TTC549 (cell line): ENCODE results near the gene PKHD1.

Source experiments
- FAIRE-seq: peaks from 2 replicates; lab custom pipeline; 2012; peaks lifted over from hg19 to GRCh38; lab: Jason Lieb, UNC

Gene PKHD1

DNA sequence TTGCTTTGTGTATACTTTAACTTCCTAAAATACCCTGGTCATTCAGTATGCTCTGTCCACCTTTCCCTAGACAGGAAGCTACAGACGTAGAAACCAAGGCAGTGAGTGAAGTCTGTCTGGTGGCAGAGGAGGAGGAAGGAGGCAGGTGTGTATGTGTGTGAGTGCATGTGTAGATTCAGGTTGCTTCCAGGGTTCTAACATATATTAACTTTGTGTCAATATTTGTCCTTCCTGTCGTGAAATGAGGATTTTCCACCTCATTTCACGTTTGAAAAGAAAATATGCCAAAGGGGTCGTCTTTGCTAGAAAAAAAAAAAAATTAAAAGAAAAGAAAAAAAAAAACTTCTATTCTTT lies 411.5 kb downstream of the PKHD1 start:
- FAIRE-seq: no peak

DNA sequence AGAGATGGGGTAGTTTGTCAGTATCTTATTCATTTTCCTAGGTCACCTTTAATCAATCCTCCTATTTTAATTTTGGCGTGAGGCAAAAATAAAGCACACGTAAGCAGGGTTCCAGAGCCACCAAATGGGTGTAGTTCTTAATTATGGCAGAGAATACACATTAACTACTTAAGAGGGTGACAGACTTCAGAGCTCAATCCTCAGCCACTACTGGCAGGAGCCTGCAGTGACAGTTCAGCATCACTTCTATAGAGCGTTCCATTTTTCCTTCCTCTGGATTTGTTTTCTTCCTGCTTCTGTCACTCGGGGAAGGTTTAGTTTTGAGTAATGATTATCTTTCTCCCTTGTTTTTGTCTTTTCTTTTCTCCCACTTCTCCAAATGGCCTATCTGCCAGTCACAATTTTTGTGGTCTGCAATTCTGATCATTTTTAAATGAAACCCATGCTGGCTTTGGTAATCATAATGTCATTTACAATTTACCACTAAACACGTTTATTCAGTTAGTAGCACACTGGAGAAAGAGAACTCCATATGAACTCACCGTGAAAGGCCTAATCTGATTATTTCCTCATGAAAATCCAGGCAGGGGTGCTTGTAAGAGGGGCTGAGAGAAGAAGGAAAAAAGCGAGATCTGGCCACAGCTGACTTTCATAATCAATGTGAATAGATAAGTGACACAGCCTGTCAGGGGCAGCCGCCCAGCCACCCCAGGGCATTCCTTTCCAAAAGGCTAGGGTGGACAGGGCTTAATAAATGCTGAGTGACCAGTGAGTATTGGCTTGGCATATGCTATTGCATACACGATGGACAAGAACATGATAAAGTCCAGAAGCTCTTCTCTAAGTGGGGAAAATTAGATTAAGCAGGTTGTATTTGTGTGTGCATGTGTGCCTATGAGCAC lies 412.1 kb downstream of the PKHD1 start:
- FAIRE-seq: no peak

DNA sequence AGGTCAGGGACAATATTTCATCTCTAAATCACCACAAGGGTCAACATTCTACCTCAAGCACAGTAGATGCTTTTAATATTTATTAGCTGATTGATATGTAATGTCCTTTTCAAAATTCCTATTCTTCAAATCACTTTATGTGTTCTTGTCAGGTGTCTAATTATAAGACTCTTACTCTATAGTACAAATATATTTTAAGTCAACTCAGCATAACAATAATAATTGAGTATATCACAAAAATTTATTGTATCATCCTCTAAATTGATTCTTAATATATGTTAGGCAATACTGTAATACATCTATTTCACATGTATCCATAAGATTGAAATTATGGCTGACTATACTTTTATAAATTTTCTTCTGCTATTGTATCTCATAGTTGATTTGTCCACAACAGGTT lies 423.9 kb downstream of the PKHD1 start:
- no peak for FAIRE-seq

DNA sequence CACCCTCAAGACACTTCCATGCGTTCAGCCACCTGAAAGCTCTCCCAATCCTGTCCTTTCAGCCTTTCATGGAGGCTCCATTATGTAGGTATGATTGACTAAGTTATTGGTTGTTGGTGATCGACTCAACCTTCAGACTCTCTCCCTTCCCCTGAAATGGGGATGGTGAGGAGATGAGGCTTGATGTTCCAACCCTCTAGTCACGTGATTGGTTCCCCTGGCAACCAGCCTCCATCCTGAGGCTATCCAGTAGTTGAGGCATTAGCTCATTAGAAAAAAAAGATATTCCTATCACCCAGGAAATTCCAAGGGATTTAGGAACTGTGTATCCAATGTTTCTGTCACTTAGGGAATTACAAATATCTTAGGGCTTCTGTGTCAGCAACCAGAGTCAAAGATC lies 426.6 kb downstream of the PKHD1 start:
- FAIRE-seq: no peak

DNA sequence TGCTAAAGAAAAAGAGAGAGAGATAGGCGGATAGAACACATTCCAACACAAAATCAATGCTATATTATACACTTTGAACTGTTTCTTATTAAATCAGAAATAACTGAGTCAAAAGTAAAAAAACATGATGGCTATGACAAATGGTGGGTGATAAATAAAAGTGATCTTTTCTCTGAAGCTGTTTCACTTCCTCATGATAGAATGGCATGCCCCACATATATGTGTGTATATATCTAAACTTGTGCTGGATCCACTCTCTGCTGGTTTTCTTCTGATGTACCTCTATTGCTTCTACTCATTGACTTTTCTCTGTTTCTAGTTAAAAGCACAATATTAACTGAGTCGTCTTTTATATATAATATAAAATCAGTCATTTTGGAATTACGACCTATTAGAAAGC lies 429.9 kb downstream of the PKHD1 start:
- no peak for FAIRE-seq

DNA sequence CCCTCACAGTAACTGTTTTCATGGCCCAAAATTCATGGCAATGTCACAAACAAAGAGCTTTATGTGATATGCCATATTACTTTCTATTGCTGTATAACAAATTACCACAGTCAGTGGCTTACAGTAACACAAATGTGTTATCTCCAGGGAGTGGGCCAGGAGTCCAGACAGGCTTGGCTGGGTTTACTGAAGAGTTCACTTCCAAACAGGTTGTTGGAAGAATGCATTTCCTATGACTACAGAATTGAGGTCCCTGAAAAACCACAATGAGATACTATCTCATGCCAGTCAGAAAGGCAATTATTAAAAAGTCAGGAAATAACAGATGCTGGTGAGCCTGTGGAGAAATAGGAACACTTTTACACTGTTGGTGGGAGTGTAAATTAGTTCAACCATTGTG lies 431.9 kb downstream of the PKHD1 start:
- no peak for FAIRE-seq

DNA sequence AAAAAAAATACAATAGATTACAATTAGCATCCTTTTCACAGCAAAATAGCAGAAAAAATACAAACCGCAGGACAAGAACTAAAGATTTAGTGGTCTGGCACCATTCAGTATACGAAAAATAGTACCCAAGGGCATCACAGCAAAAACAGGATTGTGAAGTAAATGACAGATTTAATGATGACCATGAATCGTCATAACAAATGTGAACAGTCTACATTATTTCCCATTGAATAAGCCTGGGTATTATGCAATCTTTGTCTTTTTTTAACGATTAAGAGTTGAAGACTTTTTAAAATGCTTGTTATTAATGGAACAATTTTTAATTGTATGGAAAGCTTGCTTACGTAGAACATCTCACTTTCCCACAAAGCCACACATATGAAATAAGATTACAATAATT lies 432.8 kb downstream of the PKHD1 start:
- FAIRE-seq: no peak

DNA sequence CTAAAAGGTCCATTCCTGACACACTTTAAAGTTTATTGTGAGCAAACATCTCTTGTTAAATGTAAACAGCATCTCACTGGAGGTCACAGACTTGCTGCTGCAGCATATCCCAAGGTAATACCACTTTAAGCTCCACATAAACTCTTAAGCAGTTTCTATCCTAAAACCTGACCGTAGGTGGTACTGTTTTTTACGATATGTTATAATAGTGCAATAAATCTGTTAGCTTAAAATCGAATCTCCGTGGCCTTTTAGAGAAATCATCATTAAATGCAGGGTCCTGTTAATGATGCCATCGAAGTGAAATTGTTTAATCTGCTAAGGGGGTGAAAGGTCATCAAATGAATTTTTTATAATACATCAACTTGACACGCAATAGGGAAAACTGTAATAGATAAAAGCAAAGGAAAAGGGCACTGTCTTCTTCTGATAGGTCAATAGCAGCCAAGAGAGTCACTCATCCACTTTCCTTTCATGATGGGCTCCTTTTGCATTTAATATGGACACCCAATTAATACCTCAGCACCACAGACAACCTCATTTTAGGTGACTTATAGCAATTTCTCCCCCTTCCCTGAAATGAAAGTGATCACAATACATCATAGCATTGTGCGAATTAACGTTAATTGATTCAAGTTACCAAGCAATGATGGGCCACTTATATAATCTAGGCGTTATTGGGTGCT lies 436.1 kb downstream of the PKHD1 start:
- no peak for FAIRE-seq

DNA sequence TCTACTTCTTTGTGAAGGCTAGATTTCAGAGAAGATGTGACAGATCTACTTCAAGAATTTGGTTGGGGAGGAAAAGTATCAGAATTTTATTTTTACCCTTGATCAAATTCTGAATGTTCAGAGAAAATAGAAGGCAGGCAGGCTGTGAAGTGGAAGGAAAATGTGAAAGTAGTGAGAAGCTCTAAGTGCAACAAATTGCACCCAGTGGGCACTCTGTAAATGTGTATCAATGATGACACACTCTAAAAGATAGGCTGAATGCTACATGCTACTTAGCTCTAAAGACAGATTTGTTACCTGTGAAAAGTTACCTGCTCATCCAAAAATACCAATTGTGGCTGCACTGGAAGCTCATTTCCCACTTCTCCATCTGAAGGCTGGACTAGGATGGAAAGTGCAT lies 438.6 kb downstream of the PKHD1 start:
- FAIRE-seq: no peak

DNA sequence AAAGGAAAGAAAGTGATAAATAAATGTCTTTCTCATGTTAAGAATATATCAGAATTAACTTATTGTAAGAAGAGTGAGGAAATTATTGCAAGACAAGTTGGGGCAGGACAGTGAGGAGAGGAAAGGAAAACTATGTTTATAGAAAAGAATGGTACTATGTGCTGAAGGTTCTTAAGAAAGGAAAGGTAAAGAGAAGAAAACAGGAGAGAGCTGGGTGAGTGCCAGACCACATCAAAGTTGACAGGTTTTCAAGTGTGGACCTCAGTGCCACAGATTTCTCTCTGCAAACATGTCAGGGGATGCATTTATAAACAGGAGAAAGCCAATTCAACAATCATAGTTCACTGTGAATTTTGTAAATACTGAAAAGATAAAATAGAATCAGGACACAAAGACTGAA lies 439.2 kb downstream of the PKHD1 start:
- FAIRE-seq: no peak

DNA sequence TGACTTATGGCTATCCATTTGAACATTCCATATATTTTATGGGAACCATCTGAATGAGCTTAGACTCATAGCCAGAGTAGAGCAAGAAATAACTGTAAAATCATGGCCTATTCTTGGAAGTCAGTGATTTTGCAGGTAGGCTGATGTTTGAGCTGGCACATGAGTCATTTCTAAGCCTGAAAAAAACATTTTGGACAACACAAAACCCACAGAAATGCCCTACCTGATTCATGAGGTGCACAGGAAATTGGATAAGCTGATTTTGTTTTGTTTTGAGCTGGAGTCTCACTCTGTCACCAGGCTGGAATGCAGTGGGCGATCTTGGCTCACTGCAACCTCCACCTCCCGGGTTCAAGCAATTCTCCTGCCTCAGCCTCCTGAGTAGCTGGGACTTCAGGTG lies 443.0 kb downstream of the PKHD1 start:
- no peak for FAIRE-seq

DNA sequence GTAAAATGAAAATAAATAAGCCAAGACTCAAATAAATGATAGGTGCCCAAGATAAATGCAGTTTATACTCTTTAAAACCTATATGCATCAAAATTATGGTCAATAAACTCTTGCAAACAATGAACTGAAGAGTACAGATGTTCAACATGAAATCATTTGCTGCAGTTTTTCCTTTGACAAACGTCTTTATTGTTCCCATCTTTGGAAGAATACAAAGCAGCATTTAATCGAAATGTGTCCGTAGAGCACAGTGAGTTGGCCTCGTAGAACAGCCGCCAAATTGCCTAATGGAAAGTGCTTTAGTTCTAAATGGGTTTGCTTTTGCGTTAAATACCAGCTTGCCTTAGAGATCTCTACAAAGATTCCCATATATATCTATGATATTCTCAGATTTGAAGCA lies 447.4 kb downstream of the PKHD1 start:
- FAIRE-seq: no peak

DNA sequence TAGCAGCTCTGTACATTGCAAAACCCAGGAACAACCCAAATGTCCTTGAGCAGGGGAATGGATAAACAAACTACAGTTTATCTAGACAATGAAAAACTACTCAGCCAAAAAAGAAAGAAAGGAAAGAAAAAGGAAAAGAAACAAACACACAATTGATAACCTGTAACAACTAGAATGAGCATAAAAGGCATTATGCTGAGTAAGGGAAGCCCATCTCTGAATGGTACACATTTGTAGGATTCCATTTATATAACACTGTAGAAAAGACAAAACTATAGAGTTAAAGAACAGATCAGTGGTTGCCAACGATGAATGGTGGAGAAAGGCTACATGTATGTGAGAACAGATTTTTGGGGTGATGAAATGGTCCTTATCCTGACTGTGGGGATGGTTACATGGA lies 454.0 kb downstream of the PKHD1 start:
- FAIRE-seq: no peak

DNA sequence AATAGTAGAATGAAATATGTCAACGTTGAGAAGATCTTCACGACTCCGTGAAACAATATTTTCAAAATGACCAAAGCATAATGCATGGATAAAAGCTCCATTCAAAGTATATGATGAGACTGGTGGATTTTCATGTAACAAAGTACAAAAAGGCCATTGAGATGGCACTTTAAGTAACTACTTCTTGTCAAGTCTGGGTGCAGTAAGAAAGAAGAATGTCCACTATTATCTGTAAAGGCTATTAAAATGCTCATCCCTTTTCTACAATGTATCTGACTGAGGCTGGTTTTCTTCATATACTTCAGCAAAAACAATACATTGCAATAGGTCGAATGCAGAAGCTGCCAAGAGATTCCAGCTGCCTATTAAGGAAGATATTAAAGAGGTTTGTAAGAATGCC lies 457.4 kb downstream of the PKHD1 start:
- no peak for FAIRE-seq

DNA sequence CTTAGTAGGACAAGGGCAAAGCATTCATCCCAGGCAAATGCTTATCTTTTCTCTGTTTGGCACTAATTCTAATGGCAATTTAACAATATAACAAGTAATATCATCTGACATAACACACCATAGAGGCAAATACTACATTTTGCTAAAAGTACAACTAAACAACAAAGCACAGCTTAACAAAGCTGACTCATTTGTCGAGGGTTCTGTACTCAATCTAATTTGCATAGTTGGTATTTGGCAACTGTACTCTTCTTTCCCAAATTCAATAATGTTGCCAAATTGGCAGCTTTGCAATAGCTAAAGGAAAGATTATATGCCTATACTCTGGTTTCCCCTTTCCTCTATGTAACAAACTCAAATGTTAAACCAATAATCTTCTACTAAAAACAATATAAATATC lies 461.0 kb downstream of the PKHD1 start:
- no peak for FAIRE-seq

DNA sequence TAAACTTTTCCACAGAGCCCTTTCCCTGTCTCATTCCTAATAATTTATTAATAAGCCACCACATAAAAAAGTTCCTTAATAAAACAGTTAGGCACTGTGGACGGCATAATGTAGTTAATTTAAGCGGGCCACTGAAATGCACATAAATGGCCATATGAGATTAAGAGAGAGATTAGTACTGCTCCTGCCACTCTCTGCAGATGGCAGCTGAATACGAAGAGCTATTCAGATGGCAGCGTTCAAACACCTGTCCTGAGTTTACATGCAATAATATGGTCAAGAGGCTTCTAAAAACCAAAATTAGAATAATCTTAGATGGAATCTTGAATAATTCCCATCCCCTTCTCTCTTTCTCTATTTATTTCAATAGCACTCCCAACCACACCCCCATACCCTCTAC lies 461.8 kb downstream of the PKHD1 start:
- no peak for FAIRE-seq

DNA sequence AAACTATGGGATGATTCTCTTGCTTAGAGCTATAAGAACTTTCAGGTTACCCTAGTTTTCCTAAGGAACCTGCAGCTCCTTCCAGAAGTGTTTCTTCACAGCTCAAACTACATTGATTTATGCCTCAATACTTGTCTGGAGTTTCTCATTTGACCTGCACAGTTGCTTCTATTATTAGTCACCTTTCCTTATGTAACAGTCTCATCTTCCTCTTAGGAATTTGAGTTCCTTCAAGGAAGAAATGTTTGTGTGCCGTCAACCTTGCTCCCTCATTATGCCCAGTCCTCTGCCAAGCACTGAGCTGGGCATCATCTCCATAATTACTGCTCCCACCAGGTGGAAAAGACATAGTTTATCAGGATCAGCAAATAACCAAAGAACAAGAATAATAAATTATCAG lies 466.4 kb downstream of the PKHD1 start:
- no peak for FAIRE-seq

DNA sequence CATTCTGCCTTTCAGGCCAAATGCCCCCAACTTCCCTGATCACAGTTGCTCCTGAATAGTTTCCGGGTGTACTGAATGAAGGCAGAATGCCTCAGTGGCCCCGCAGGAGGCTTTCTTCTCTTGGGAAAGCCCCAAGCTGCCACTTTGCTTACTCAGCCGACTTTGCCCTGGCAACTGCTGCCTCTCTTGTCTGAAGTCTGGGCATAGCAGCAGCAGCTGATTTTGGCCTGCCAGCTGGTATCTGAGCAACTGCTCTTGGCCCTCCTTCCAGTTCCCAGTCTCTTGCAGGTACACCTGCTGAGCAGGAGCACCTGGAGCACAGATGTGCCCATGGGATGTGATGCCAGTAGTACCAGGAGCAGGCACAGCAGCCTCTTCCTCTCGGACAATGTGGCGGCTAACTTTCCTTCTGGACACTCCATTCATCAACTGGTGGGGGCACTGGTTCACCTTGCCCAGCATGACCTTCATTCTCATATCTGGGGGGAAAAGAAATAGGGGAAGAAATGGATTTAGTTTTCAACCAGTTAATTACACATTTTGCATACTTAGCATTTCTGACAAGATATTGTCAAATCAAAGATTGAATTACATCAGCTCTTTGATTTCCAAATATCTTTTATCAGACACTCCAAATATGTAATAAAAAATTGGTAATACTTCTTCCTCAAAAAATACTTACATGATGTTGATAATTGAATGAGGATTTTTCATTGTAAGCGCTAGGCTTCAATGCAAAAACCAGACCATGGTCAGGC lies 468.2 kb downstream of the PKHD1 start:
- FAIRE-seq: no peak

DNA sequence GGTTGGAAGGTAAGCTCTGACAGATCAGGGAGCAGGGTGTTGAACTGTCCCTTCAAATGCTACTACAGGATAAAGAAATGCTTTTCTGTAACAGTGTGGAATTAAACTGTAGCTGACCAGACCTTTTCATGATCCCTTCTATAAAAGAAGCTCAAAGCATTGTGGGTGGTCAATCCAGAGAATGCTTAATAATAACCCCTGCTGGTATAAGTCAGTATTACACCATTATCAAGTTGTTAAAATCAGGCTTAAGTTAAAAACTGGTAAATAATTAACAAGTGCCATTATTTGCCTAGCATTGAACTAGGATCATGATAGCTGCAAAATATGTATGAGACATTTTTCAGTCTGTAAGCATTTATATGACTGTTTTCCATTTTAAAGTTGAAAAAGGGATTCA lies 468.9 kb downstream of the PKHD1 start:
- FAIRE-seq: no peak

DNA sequence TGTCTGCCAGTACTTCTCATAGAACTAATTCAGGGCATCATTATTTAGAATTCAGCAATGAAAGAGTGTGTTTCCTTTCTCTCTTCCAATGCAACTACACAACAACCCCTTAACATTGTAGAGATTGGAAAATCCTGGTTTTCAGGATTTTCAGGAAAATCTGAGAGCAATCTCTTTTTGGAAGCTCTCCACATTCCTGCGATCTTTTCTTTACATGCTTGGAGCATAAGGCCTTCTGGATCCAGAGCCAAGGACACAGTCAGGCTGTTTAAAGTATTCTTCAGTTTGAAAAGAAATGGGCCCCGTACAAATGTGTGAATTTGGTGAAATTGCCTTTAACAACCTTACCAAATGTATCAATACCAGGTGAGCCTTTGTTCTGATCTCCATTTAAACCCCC lies 469.7 kb downstream of the PKHD1 start:
- FAIRE-seq: no peak

DNA sequence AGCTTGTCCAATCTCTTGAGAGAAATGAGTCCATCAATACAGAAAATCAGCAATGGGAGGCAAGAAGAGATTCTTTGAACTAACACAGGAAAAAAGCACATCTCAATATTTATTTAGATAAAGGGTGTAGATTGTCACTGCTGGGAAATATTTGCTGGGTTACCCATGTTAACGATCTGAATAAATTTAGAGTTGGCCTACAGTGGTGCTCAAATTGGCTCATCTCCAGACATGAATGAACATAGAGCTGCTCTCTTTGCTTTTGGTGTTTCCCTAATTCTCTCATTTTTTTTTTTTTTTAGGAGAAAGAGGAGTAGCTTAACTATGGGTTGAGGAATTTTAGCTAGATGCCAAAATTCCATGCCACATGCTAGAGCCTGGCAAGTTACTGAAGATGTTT lies 471.2 kb downstream of the PKHD1 start:
- FAIRE-seq: no peak

DNA sequence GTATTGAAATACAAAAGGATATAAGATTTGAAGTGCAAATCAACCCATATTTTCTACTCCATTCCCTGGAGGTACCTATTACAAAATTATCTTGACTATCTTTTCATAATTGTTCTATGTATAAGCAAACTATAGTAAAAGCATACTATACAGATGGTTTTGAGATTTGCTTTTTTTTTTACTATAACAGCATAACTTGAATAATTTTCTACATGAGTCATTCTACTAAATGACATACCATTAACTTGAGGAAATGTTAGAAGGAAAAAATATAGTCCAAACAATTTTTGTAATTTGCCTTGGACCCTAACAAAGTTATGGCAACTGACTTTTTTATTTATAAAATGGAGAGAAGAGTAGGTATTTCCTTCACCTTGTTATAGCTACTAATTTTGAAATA lies 472.7 kb downstream of the PKHD1 start:
- FAIRE-seq: no peak

DNA sequence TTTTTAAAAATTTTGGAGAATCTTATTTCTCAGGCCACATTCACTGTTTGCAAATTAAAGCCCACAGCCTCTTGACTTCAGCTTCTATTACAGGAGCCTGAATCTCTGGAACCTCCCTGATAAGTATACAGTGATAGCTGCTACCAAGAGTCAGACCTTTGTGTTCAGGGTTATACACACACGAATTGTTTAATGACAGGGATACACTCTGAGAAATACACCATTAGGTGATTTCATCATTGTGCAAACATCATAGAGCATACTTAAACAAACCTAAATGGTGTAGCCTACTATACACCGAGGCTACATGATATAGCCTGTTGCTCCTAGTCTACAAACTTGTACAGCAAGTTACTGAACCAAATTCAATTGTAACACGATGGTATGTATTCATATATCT lies 473.9 kb downstream of the PKHD1 start:
- no peak for FAIRE-seq
